GM12878 (cell line): ENCODE data around the gene PATL1. TPM values are rescaled to one million over a fixed set of nuclear protein-coding genes. Genes with fewer than 3 reads are reported as not detected.

Experiments
- ATAC-seq: fragments of 200-7000 bp; cut with Tn5 transposase; 3 replicates; pipeline ENCODE4 v1.9.1; 2020; ENCODE audit warnings: mild to moderate bottlenecking, moderate library complexity
- BruUV-seq: library from RNA; stranded (reverse); fragments of 400-500 nt; replicated peaks from 2 replicates; lab custom pipeline; 2021; lab: Mats Ljungman, UMichigan
- CTCF ChIA-PET: fragments of 300-600 bp; sonication (Branson Sonifier 250); formaldehyde crosslinking; extraction: SDS; loops from one replicate; lab custom pipeline; 2021; ENCODE audit warnings: inconsistent platforms; lab: Yijun Ruan, JAX
- POLR2A ChIA-PET: fragments of 350-600 bp; formaldehyde crosslinking; extraction: SDS; loops from one replicate; lab custom pipeline; 2021; ENCODE audit warnings: inconsistent platforms; lab: Charles Lee
- RAD21 ChIA-PET: fragments of 300-600 bp; sonication (Branson Sonifier 250); formaldehyde crosslinking; loops from one replicate; lab custom pipeline; 2023; ENCODE audit warnings: antibody characterized with exemption; ENCODE audit not compliant: unreplicated experiment; lab: Charles Lee
- SMC1A ChIA-PET: fragments of 300-600 bp; sonication (Branson Sonifier 250); formaldehyde crosslinking; loops from one replicate; lab custom pipeline; 2023; ENCODE audit not compliant: unreplicated experiment, uncharacterized antibody; lab: Charles Lee
- DNase-seq: peaks from one replicate; pipeline ENCODE4 v3.0.0-alpha.2; 2011; ENCODE audit warnings: low read depth, low spot score
- FAIRE-seq: peaks from 3 replicates; lab custom pipeline; 2011; peaks lifted over from hg19 to GRCh38; lab: Jason Lieb, UNC
- H2AFZ ChIP-seq: 2 replicates; pipeline ENCODE4 v1.6.0; 2011; ENCODE audit warnings: low read depth, low read length, control low read depth; ENCODE audit not compliant: control insufficient read depth
- H3K27ac ChIP-seq: 2 replicates; pipeline ENCODE4 v1.5.1; 2011; ENCODE audit warnings: control low read depth; ENCODE audit not compliant: control insufficient read depth, insufficient read depth
- H3K27me3 ChIP-seq, 2 experiments: replicated peaks in 1 of 2; 2 replicates each; pipeline versions ENCODE4 v1.6.0 to v1.6.1; 2011; ENCODE audit warnings: low read length in 1 of 2; ENCODE audit not compliant: control insufficient read depth in 2 of 2, insufficient read depth in 2 of 2
- H3K36me3 ChIP-seq, 2 experiments: 2 replicates each; pipeline ENCODE4 v1.5.1; 2011; ENCODE audit warnings: low read length in 1 of 2; ENCODE audit not compliant: control insufficient read depth in 2 of 2, insufficient read depth in 2 of 2
- H3K4me1 ChIP-seq: 2 replicates; pipeline ENCODE4 v1.6.1; 2011; ENCODE audit warnings: mild to moderate bottlenecking, low read length, moderate library complexity, mixed read lengths; ENCODE audit not compliant: control insufficient read depth, insufficient read depth
- H3K4me2 ChIP-seq: 2 replicates; pipeline ENCODE4 v1.6.0; 2011; ENCODE audit warnings: control low read depth; ENCODE audit not compliant: control insufficient read depth, insufficient read depth
- H3K4me3 ChIP-seq: fragments of 200-600 bp; sonication (generic); 2 replicates; pipeline ENCODE4 v1.5.1; 2016
- H3K79me2 ChIP-seq: 2 replicates; pipeline ENCODE4 v1.6.0; 2011; ENCODE audit warnings: low read length; ENCODE audit not compliant: control insufficient read depth, insufficient read depth
- H3K9ac ChIP-seq: 2 replicates; pipeline ENCODE4 v1.8.0; 2011; ENCODE audit warnings: low read length, control low read depth, mixed read lengths; ENCODE audit not compliant: control insufficient read depth, insufficient read depth
- H3K9me3 ChIP-seq: replicated peaks from 3 replicates; pipeline ENCODE4 v1.5.1; 2011; ENCODE audit warnings: mild to moderate bottlenecking, low read length; ENCODE audit not compliant: control insufficient read depth, insufficient read depth
- H4K20me1 ChIP-seq: 2 replicates; pipeline ENCODE4 v1.6.0; 2011; ENCODE audit not compliant: control insufficient read depth, insufficient read depth
- ATF7 ChIP-seq: fragments of 450-650 bp; IDR thresholded peaks from 2 replicates; pipeline ENCODE4 v1.6.1; 2016; ENCODE audit warnings: low read depth, mild to moderate bottlenecking
- BCL3 ChIP-seq: IDR thresholded peaks from 2 replicates; pipeline ENCODE4 v1.6.1; 2011; ENCODE audit warnings: borderline replicate concordance, low read depth, mild to moderate bottlenecking, moderate library complexity, low read length; ENCODE audit not compliant: insufficient read depth, poor library complexity, severe bottlenecking
- CREM ChIP-seq: IDR thresholded peaks from 2 replicates; pipeline ENCODE4 v1.6.1; 2014; ENCODE audit warnings: antibody characterized with exemption, low read depth
- EED ChIP-seq: sonication (generic); IDR thresholded peaks from 2 replicates; pipeline ENCODE4 v1.6.1; 2016; ENCODE audit warnings: antibody characterized with exemption, low read depth
- KDM1A ChIP-seq: fragments of 200-600 bp; sonication (generic); IDR thresholded peaks from 2 replicates; pipeline ENCODE4 v1.6.1; 2016; ENCODE audit warnings: borderline replicate concordance
- MTA3 ChIP-seq: IDR thresholded peaks from 2 replicates; pipeline ENCODE4 v1.6.1; 2012; ENCODE audit warnings: low read length, inconsistent platforms, borderline replicate concordance
- NFXL1 ChIP-seq: fragments of 450-650 bp; IDR thresholded peaks from 2 replicates; pipeline ENCODE4 v1.6.1; 2017; ENCODE audit warnings: antibody characterized with exemption, mild to moderate bottlenecking, borderline replicate concordance
- NFYA ChIP-seq: IDR thresholded peaks from 2 replicates; pipeline ENCODE4 v1.6.1; 2011; ENCODE audit warnings: low read depth, mild to moderate bottlenecking, low read length, improper control_type of control experiment, borderline replicate concordance
- NR2C1 ChIP-seq: fragments of 450-650 bp; IDR thresholded peaks from 2 replicates; pipeline ENCODE4 v1.6.1; 2017; ENCODE audit warnings: antibody characterized with exemption, mild to moderate bottlenecking, moderate library complexity
- POLR2A ChIP-seq: IDR thresholded peaks from 2 replicates; pipeline ENCODE4 v1.6.1; 2011; ENCODE audit warnings: low read depth, mild to moderate bottlenecking, low read length
- SIN3A ChIP-seq: IDR thresholded peaks from 2 replicates; pipeline ENCODE4 v1.6.1; 2012; ENCODE audit warnings: low read depth, low read length, improper control_type of control experiment
- SREBF2 ChIP-seq: IDR thresholded peaks from 2 replicates; pipeline ENCODE4 v1.6.1; 2012; ENCODE audit warnings: mild to moderate bottlenecking, low read length
- SUZ12 ChIP-seq: fragments of 200-600 bp; sonication (generic); IDR thresholded peaks from one replicate; pipeline ENCODE4 v1.6.1; 2018; ENCODE audit warnings: antibody characterized with exemption, mild to moderate bottlenecking; ENCODE audit not compliant: unreplicated experiment
- TARDBP ChIP-seq: IDR thresholded peaks from 2 replicates; pipeline ENCODE4 v1.6.1; 2016; ENCODE audit warnings: borderline replicate concordance
- TCF3 ChIP-seq: IDR thresholded peaks from 2 replicates; pipeline ENCODE4 v1.6.1; 2012; ENCODE audit warnings: low read depth, mild to moderate bottlenecking, low read length, borderline replicate concordance; ENCODE audit not compliant: insufficient read depth
- ZSCAN29 ChIP-seq: fragments of 450-650 bp; IDR thresholded peaks from 2 replicates; pipeline ENCODE4 v1.6.1; 2017; ENCODE audit warnings: mild to moderate bottlenecking, moderate library complexity
- WGBS: methylation state at CpG from one replicate; pipeline ENCODE4 v1.1.6; 2016; ENCODE audit warnings: low lambda C conversion rate; ENCODE audit not compliant: insufficient replicate concordance, insufficient coverage; ENCODE audit errors: missing lambda C conversion rate; 5-methylcytosine and 5-hydroxymethylcytosine counted together
- in situ Hi-C: fragments of 300-500 bp; cut with MboI; formaldehyde crosslinking; loops from 9 replicates; pipeline ENCODE4 v1.14.3; 2018; ENCODE audit warnings: mixed read lengths
- intact Hi-C: fragments of 100-400 bp; cut with micrococcal nuclease; formaldehyde crosslinking; loops from one replicate; pipeline ENCODE4 v1.14.2; 2022; ENCODE audit not compliant: unreplicated experiment
- polyA plus RNA-seq, 11 experiments: library from polyadenylated mRNA; depleted of rRNA in 4 of 11; unstranded in 6 of 11; stranded (reverse) in 5 of 11; fragments of >200 nt; fragmentation: Nextera tagmentation in 4 of 11; fragmentation: Illumina TruSeq in 1 of 11; extraction: Ambion mirVana in 4 of 11; extraction: Trizol in 1 of 11; gene quantifications; 1 replicate in 1 of 11; 2 replicates in 10 of 11; pipeline versions ENCODE4 v1.2.1 to v1.2.3, GENCODE V29; 2011 to 2016; ENCODE audit warnings: inconsistent platforms in 2 of 11, missing spikeins in 2 of 11, low read depth in 1 of 11
- total RNA-seq, 4 experiments: library from RNA; depleted of rRNA in 3 of 4; stranded (reverse); fragments of >200 nt in 3 of 4; fragmentation: Illumina TruSeq in 1 of 4; extraction: Trizol in 1 of 4; gene quantifications; 2 replicates each; pipeline versions ENCODE4 v1.2.1 to v1.2.3, GENCODE V29; 2013 to 2021
- TF ChIP-seq, protein P1 (sequence below): fragments of 450-650 bp; IDR thresholded peaks from 2 replicates; pipeline ENCODE4 v1.6.1; 2016; ENCODE audit warnings: mild to moderate bottlenecking
- TF ChIP-seq, protein P2 (sequence below), 3 experiments: IDR thresholded peaks in 2 of 3; conservative IDR thresholded peaks in 1 of 3; 2 replicates each; pipeline ENCODE4 v1.5.1; 2011; ENCODE audit warnings: low read depth in 3 of 3, low read length in 3 of 3, mild to moderate bottlenecking in 3 of 3, control low read depth in 2 of 3, moderate library complexity in 2 of 3, inconsistent platforms in 1 of 3, mixed read lengths in 1 of 3; ENCODE audit not compliant: control insufficient read depth in 2 of 3, insufficient read depth in 1 of 3; ENCODE audit errors: extremely low read depth in 1 of 3
- TF ChIP-seq, protein P3 (sequence below): IDR thresholded peaks from 2 replicates; pipeline ENCODE4 v1.6.1; 2011; ENCODE audit warnings: mild to moderate bottlenecking, low read depth, low read length, moderate library complexity; ENCODE audit not compliant: insufficient replicate concordance

The PATL1 gene
- total and polyA plus RNA-seq, 10 of the 15 experiments (the other 5 are each of a cell fraction or from before 2014, with no cell fraction given), result 5.3 to 62.0 (median 14.9) TPM

GRCh38 chr11:59641156-59641555 is 27.7 kb downstream of the PATL1 start (continued):
- TF ChIP-seq, protein P1, sequence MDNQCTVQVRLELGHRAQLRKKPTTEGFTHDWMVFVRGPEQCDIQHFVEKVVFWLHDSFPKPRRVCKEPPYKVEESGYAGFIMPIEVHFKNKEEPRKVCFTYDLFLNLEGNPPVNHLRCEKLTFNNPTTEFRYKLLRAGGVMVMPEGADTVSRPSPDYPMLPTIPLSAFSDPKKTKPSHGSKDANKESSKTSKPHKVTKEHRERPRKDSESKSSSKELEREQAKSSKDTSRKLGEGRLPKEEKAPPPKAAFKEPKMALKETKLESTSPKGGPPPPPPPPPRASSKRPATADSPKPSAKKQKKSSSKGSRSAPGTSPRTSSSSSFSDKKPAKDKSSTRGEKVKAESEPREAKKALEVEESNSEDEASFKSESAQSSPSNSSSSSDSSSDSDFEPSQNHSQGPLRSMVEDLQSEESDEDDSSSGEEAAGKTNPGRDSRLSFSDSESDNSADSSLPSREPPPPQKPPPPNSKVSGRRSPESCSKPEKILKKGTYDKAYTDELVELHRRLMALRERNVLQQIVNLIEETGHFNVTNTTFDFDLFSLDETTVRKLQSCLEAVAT, result no peak
- no peak for TF ChIP-seq NFYA
- no peak for TF ChIP-seq NFXL1
- no peak for TF ChIP-seq CREM
- TF ChIP-seq MTA3, result no peak
- no peak for TF ChIP-seq TARDBP

- intact Hi-C loops, result no loop called here
- TF ChIP-seq SUZ12 (no peak), ATF7 (no peak), SREBF2 (no peak), SIN3A (no peak), EED (no peak), BCL3 (no peak), TCF3 (no peak), ZSCAN29 (no peak), KDM1A (no peak), POLR2A (no peak), NR2C1 (no peak)
- TF ChIP-seq, protein P2, sequence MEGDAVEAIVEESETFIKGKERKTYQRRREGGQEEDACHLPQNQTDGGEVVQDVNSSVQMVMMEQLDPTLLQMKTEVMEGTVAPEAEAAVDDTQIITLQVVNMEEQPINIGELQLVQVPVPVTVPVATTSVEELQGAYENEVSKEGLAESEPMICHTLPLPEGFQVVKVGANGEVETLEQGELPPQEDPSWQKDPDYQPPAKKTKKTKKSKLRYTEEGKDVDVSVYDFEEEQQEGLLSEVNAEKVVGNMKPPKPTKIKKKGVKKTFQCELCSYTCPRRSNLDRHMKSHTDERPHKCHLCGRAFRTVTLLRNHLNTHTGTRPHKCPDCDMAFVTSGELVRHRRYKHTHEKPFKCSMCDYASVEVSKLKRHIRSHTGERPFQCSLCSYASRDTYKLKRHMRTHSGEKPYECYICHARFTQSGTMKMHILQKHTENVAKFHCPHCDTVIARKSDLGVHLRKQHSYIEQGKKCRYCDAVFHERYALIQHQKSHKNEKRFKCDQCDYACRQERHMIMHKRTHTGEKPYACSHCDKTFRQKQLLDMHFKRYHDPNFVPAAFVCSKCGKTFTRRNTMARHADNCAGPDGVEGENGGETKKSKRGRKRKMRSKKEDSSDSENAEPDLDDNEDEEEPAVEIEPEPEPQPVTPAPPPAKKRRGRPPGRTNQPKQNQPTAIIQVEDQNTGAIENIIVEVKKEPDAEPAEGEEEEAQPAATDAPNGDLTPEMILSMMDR (IDR thresholded peaks at IDR 0.05 in 2 of 3, conservative IDR thresholded peaks at IDR 0.05 in 1 of 3; ENCODE audit: control insufficient read depth in 2 of 3, extremely low read depth in 1 of 3, insufficient read depth in 1 of 3, low read depth in 3 of 3, low read length in 3 of 3), result no peak
- TF ChIP-seq, protein P3, sequence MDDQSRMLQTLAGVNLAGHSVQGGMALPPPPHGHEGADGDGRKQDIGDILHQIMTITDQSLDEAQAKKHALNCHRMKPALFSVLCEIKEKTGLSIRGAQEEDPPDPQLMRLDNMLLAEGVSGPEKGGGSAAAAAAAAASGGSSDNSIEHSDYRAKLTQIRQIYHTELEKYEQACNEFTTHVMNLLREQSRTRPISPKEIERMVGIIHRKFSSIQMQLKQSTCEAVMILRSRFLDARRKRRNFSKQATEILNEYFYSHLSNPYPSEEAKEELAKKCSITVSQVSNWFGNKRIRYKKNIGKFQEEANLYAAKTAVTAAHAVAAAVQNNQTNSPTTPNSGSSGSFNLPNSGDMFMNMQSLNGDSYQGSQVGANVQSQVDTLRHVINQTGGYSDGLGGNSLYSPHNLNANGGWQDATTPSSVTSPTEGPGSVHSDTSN, result no peak
Observed at GRCh38 chr11:59630493-59630892, 38.3 kb downstream of the PATL1 start.

More at GRCh38 chr11:59630493-59630892, 38.3 kb downstream of the PATL1 start:
- WGBS, result 98% methylated on average over 2 of the region's 2 CpGs
- no TSS peak for BruUV-seq
- FAIRE-seq (no peak), ATAC-seq (no peak), DNase-seq (no peak)
- no peaks in the 10 kb centered on the region for H3K79me2 ChIP-seq
- no peaks in the 10 kb centered on the region for H3K36me3 ChIP-seq
- H3K4me1 ChIP-seq, result no peaks in the 10 kb centered on the region
- no peak overlapping the region for H3K4me2 ChIP-seq
- H3K9me3 ChIP-seq, result no peaks in the 10 kb centered on the region
- ChIA-PET POLR2A (interaction anchor here (1.0 kb wide), 1 partner anchor 14 kb away, joined by 3 read pairs; no protein-coding TSS in a partner anchor), SMC1A (interaction anchor here (1.4 kb wide), 2 partner anchors 14 to 18 kb away, joined by 3 to 6 read pairs; no protein-coding TSS in a partner anchor), RAD21 (no interaction called here), CTCF (no interaction called here)
- H3K4me3 ChIP-seq, result no peak overlapping the region
- no peak overlapping the region for H3K9ac ChIP-seq
- H2AFZ ChIP-seq, result no peak overlapping the region
- in situ Hi-C loops, result no loop called here
- no peaks in the 10 kb centered on the region for H3K27me3 ChIP-seq
- no peak overlapping the region for H3K27ac ChIP-seq
- H4K20me1 ChIP-seq, result no peaks in the 10 kb centered on the region
